Epidermal melanocyte (primary cell): ENCODE data around the gene MUC4.
"Not testable (repeated sequence)": the region's sequence is repeated elsewhere in the genome, so short reads cannot be mapped to it uniquely, and the experiment has no call there.

Experiments
- DNase-seq: peaks from one replicate; pipeline ENCODE4 v3.0.0; 2011; ENCODE audit warnings: low spot score; ENCODE audit not compliant: insufficient read length

MUC4 gene

GRCh38 chr3:195810455-195810845 lies 1.3 kb downstream of the MUC4 start:
- no peak for DNase-seq

GRCh38 chr3:195809796-195810454 lies 1.8 kb downstream of the MUC4 start:
- DNase-seq = no peak

GRCh38 chr3:195809291-195809785 lies 2.4 kb downstream of the MUC4 start:
- DNase-seq = no peak

- no peak for DNase-seq
Measured at GRCh38 chr3:195808741-195809290, 2.9 kb downstream of the MUC4 start.

GRCh38 chr3:195807681-195808121 lies 4.0 kb downstream of the MUC4 start:
- no peak for DNase-seq

GRCh38 chr3:195806916-195807231 lies 4.9 kb downstream of the MUC4 start:
- DNase-seq = no peak

- DNase-seq = no peak
Measured at GRCh38 chr3:195806211-195806915, 5.4 kb downstream of the MUC4 start.

GRCh38 chr3:195805588-195805987 lies 6.1 kb downstream of the MUC4 start:
- not testable (repeated sequence) for DNase-seq

GRCh38 chr3:195805181-195805580 lies 6.5 kb downstream of the MUC4 start:
- no peak for DNase-seq

GRCh38 chr3:195803289-195803908 lies 8.3 kb downstream of the MUC4 start:
- DNase-seq = no peak

GRCh38 chr3:195802795-195803194 lies 8.9 kb downstream of the MUC4 start:
- no peak for DNase-seq

- no peak for DNase-seq
Measured at GRCh38 chr3:195802261-195802701, 9.4 kb downstream of the MUC4 start.

- DNase-seq = no peak
Measured at GRCh38 chr3:195801251-195802183, 10.2 kb downstream of the MUC4 start.

- no peak for DNase-seq
Measured at GRCh38 chr3:195800240-195800639, 11.5 kb downstream of the MUC4 start.

- no peak for DNase-seq
Measured at GRCh38 chr3:195796795-195797194, 14.9 kb downstream of the MUC4 start.

- no peak for DNase-seq
Measured at GRCh38 chr3:195794708-195795107, 17.0 kb downstream of the MUC4 start.

GRCh38 chr3:195792621-195793020 lies 19.1 kb downstream of the MUC4 start:
- not testable (repeated sequence) for DNase-seq

GRCh38 chr3:195790901-195791300 lies 20.8 kb downstream of the MUC4 start:
- DNase-seq = no peak

- DNase-seq = no peak
Measured at GRCh38 chr3:195788711-195789581, 22.8 kb downstream of the MUC4 start.

- DNase-seq = not testable (repeated sequence)
Measured at GRCh38 chr3:195785781-195786405, 25.8 kb downstream of the MUC4 start.
